GM12878 (cell line): ENCODE measurements around the gene NBPF26. TPM values are rescaled to one million over a fixed set of nuclear protein-coding genes. Genes with fewer than 3 reads are reported as not detected.
"Not testable (repeated sequence)": the region's sequence is repeated elsewhere in the genome, so short reads cannot be mapped to it uniquely, and the experiment has no call there.

Experiments
- ATAC-seq: fragments of 200-7000 bp; cut with Tn5 transposase; 3 replicates; pipeline ENCODE4 v1.9.1; 2020; ENCODE audit warnings: mild to moderate bottlenecking, moderate library complexity
- BruUV-seq: library from RNA; stranded (reverse); fragments of 400-500 nt; replicated peaks from 2 replicates; lab custom pipeline; 2021; lab: Mats Ljungman, UMichigan
- CTCF ChIA-PET: fragments of 300-600 bp; sonication (Branson Sonifier 250); formaldehyde crosslinking; extraction: SDS; loops from one replicate; lab custom pipeline; 2021; ENCODE audit warnings: inconsistent platforms; lab: Yijun Ruan, JAX
- POLR2A ChIA-PET: fragments of 350-600 bp; formaldehyde crosslinking; extraction: SDS; loops from one replicate; lab custom pipeline; 2021; ENCODE audit warnings: inconsistent platforms; lab: Charles Lee
- RAD21 ChIA-PET: fragments of 300-600 bp; sonication (Branson Sonifier 250); formaldehyde crosslinking; loops from one replicate; lab custom pipeline; 2023; ENCODE audit warnings: antibody characterized with exemption; ENCODE audit not compliant: unreplicated experiment; lab: Charles Lee
- SMC1A ChIA-PET: fragments of 300-600 bp; sonication (Branson Sonifier 250); formaldehyde crosslinking; loops from one replicate; lab custom pipeline; 2023; ENCODE audit not compliant: unreplicated experiment, uncharacterized antibody; lab: Charles Lee
- DNase-seq: peaks from one replicate; pipeline ENCODE4 v3.0.0-alpha.2; 2011; ENCODE audit warnings: low read depth, low spot score
- FAIRE-seq: peaks from 3 replicates; lab custom pipeline; 2011; peaks lifted over from hg19 to GRCh38; lab: Jason Lieb, UNC
- H2AFZ ChIP-seq: 2 replicates; pipeline ENCODE4 v1.6.0; 2011; ENCODE audit warnings: low read depth, low read length, control low read depth; ENCODE audit not compliant: control insufficient read depth
- H3K27ac ChIP-seq: 2 replicates; pipeline ENCODE4 v1.5.1; 2011; ENCODE audit warnings: control low read depth; ENCODE audit not compliant: control insufficient read depth, insufficient read depth
- H3K27me3 ChIP-seq, 2 experiments: replicated peaks in 1 of 2; 2 replicates each; pipeline versions ENCODE4 v1.6.0 to v1.6.1; 2011; ENCODE audit warnings: low read length in 1 of 2; ENCODE audit not compliant: control insufficient read depth in 2 of 2, insufficient read depth in 2 of 2
- H3K36me3 ChIP-seq, 2 experiments: 2 replicates each; pipeline ENCODE4 v1.5.1; 2011; ENCODE audit warnings: low read length in 1 of 2; ENCODE audit not compliant: control insufficient read depth in 2 of 2, insufficient read depth in 2 of 2
- H3K4me1 ChIP-seq: 2 replicates; pipeline ENCODE4 v1.6.1; 2011; ENCODE audit warnings: mild to moderate bottlenecking, low read length, moderate library complexity, mixed read lengths; ENCODE audit not compliant: control insufficient read depth, insufficient read depth
- H3K4me2 ChIP-seq: 2 replicates; pipeline ENCODE4 v1.6.0; 2011; ENCODE audit warnings: control low read depth; ENCODE audit not compliant: control insufficient read depth, insufficient read depth
- H3K4me3 ChIP-seq: fragments of 200-600 bp; sonication (generic); 2 replicates; pipeline ENCODE4 v1.5.1; 2016
- H3K79me2 ChIP-seq: 2 replicates; pipeline ENCODE4 v1.6.0; 2011; ENCODE audit warnings: low read length; ENCODE audit not compliant: control insufficient read depth, insufficient read depth
- H3K9ac ChIP-seq: 2 replicates; pipeline ENCODE4 v1.8.0; 2011; ENCODE audit warnings: low read length, control low read depth, mixed read lengths; ENCODE audit not compliant: control insufficient read depth, insufficient read depth
- H3K9me3 ChIP-seq: replicated peaks from 3 replicates; pipeline ENCODE4 v1.5.1; 2011; ENCODE audit warnings: mild to moderate bottlenecking, low read length; ENCODE audit not compliant: control insufficient read depth, insufficient read depth
- H4K20me1 ChIP-seq: 2 replicates; pipeline ENCODE4 v1.6.0; 2011; ENCODE audit not compliant: control insufficient read depth, insufficient read depth
- RAD21 ChIP-seq: IDR thresholded peaks from 2 replicates; pipeline ENCODE4 v1.6.1; 2011; ENCODE audit warnings: mild to moderate bottlenecking, low read depth, low read length, moderate library complexity; ENCODE audit not compliant: insufficient read depth
- WGBS: methylation state at CpG from one replicate; pipeline ENCODE4 v1.1.6; 2016; ENCODE audit warnings: low lambda C conversion rate; ENCODE audit not compliant: insufficient replicate concordance, insufficient coverage; ENCODE audit errors: missing lambda C conversion rate; 5-methylcytosine and 5-hydroxymethylcytosine counted together
- in situ Hi-C: fragments of 300-500 bp; cut with MboI; formaldehyde crosslinking; loops from 9 replicates; pipeline ENCODE4 v1.14.3; 2018; ENCODE audit warnings: mixed read lengths
- intact Hi-C: fragments of 100-400 bp; cut with micrococcal nuclease; formaldehyde crosslinking; loops from one replicate; pipeline ENCODE4 v1.14.2; 2022; ENCODE audit not compliant: unreplicated experiment
- polyA plus RNA-seq, 11 experiments: library from polyadenylated mRNA; depleted of rRNA in 4 of 11; unstranded in 6 of 11; stranded (reverse) in 5 of 11; fragments of >200 nt; fragmentation: Nextera tagmentation in 4 of 11; fragmentation: Illumina TruSeq in 1 of 11; extraction: Ambion mirVana in 4 of 11; extraction: Trizol in 1 of 11; gene quantifications; 1 replicate in 1 of 11; 2 replicates in 10 of 11; pipeline versions ENCODE4 v1.2.1 to v1.2.3, GENCODE V29; 2011 to 2016; ENCODE audit warnings: inconsistent platforms in 2 of 11, missing spikeins in 2 of 11, low read depth in 1 of 11
- total RNA-seq, 4 experiments: library from RNA; depleted of rRNA in 3 of 4; stranded (reverse); fragments of >200 nt in 3 of 4; fragmentation: Illumina TruSeq in 1 of 4; extraction: Trizol in 1 of 4; gene quantifications; 2 replicates each; pipeline versions ENCODE4 v1.2.1 to v1.2.3, GENCODE V29; 2013 to 2021
- TF ChIP-seq, protein P1 (sequence below), 3 experiments: IDR thresholded peaks in 2 of 3; conservative IDR thresholded peaks in 1 of 3; 2 replicates each; pipeline ENCODE4 v1.5.1; 2011; ENCODE audit warnings: low read depth in 3 of 3, low read length in 3 of 3, mild to moderate bottlenecking in 3 of 3, control low read depth in 2 of 3, moderate library complexity in 2 of 3, inconsistent platforms in 1 of 3, mixed read lengths in 1 of 3; ENCODE audit not compliant: control insufficient read depth in 2 of 3, insufficient read depth in 1 of 3; ENCODE audit errors: extremely low read depth in 1 of 3

NBPF26 gene
- total and polyA plus RNA-seq, 10 of the 15 experiments (the other 5 are each of a cell fraction or from before 2014, with no cell fraction given), result 0.21 to 10.7 (median 4.1) TPM

DNA sequence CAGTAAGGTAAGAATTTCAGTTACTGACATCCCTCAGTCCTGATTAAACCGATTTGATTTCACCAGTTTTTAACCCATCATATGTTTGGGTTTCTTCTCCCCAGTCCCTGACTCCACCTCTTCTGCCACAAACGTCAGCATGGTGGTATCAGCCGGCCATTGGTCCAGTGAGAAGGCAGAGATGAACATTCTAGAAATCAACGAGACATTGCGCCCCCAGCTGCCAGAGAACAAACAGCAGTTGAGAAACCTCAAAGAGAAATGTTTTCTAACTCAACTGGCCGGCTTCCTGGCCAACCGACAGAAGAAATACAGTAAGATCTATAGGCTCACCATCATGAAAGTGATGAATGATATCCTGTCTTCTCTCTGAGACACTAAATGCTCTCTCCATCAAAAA lies 81.7 kb downstream of the NBPF26 start:
- ATAC-seq, SMC1A ChIA-PET: not testable (repeated sequence)

DNA sequence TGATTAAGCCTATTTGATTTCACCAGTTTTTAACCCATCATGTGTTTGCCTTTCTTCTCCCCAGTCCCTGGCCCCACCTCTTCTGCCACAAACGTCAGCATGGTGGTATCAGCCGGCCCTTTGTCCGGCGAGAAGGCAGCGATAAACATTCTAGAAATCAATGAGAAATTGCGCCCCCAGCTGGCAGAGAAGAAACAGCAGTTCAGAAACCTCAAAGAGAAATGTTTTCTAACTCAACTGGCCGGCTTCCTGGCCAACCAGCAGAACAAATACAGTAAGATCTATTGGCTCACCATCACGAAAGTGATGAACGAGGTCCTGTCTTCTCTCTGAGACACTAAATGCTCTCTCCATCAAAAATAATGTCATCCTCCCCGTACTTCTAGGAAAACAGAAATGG lies 88.1 kb downstream of the NBPF26 start:
- H4K20me1 ChIP-seq, ATAC-seq, H3K36me3 ChIP-seq, H3K4me2 ChIP-seq, H3K4me3 ChIP-seq, H3K9me3 ChIP-seq, FAIRE-seq, H3K4me1 ChIP-seq, intact Hi-C loops, RAD21 ChIA-PET, H3K79me2 ChIP-seq, H2AFZ ChIP-seq, BruUV-seq, CTCF ChIA-PET, H3K9ac ChIP-seq, DNase-seq, H3K27ac ChIP-seq: not testable (repeated sequence)
- 11% methylated on average over 10 of the region's 10 CpGs for WGBS
- SMC1A ChIA-PET, result interaction anchor here (0.6 kb wide), 1 partner anchor 709 kb away, joined by 3 read pairs; no protein-coding TSS in a partner anchor
- TF ChIP-seq, protein P1, sequence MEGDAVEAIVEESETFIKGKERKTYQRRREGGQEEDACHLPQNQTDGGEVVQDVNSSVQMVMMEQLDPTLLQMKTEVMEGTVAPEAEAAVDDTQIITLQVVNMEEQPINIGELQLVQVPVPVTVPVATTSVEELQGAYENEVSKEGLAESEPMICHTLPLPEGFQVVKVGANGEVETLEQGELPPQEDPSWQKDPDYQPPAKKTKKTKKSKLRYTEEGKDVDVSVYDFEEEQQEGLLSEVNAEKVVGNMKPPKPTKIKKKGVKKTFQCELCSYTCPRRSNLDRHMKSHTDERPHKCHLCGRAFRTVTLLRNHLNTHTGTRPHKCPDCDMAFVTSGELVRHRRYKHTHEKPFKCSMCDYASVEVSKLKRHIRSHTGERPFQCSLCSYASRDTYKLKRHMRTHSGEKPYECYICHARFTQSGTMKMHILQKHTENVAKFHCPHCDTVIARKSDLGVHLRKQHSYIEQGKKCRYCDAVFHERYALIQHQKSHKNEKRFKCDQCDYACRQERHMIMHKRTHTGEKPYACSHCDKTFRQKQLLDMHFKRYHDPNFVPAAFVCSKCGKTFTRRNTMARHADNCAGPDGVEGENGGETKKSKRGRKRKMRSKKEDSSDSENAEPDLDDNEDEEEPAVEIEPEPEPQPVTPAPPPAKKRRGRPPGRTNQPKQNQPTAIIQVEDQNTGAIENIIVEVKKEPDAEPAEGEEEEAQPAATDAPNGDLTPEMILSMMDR (IDR thresholded peaks at IDR 0.05 in 2 of 3, conservative IDR thresholded peaks at IDR 0.05 in 1 of 3; ENCODE audit: control insufficient read depth in 2 of 3, extremely low read depth in 1 of 3, insufficient read depth in 1 of 3, low read depth in 3 of 3, low read length in 3 of 3), result peak in 2 of 3 experiments; percentile 8 to 25; a peak in 1 of 6 replicates
- TF ChIP-seq RAD21, result 0 out of 2 replicates have a peak, but pooled peaks have one; percentile 2
- TF ChIP-seq, all 136 proteins: peak for 2; not testable (repeated sequence) for 134
- POLR2A ChIA-PET, H3K27me3 ChIP-seq, in situ Hi-C loops: not testable (repeated sequence)

More for the DNA sequence above, 81.7 kb downstream of the NBPF26 start:
- H3K4me3 ChIP-seq, H3K27me3 ChIP-seq, CTCF ChIA-PET, H4K20me1 ChIP-seq: not testable (repeated sequence)
- TF ChIP-seq, protein P1 (IDR thresholded peaks at IDR 0.05 in 2 of 3, conservative IDR thresholded peaks at IDR 0.05 in 1 of 3; ENCODE audit: control insufficient read depth in 2 of 3, extremely low read depth in 1 of 3, insufficient read depth in 1 of 3, low read depth in 3 of 3, low read length in 3 of 3), result 0 out of 6 replicates have a peak, but pooled peaks of 1 of the 3 experiments have one; percentile 4
- TF ChIP-seq, all 136 proteins: peak for 1; not testable (repeated sequence) for 135
- H3K4me1 ChIP-seq, POLR2A ChIA-PET, FAIRE-seq, RAD21 ChIA-PET, H3K79me2 ChIP-seq, in situ Hi-C loops, DNase-seq, H3K4me2 ChIP-seq, intact Hi-C loops, H3K9ac ChIP-seq, H3K27ac ChIP-seq, H2AFZ ChIP-seq, BruUV-seq, H3K9me3 ChIP-seq, H3K36me3 ChIP-seq: not testable (repeated sequence)
- 75% methylated on average over 7 of the region's 7 CpGs for WGBS

DNA sequence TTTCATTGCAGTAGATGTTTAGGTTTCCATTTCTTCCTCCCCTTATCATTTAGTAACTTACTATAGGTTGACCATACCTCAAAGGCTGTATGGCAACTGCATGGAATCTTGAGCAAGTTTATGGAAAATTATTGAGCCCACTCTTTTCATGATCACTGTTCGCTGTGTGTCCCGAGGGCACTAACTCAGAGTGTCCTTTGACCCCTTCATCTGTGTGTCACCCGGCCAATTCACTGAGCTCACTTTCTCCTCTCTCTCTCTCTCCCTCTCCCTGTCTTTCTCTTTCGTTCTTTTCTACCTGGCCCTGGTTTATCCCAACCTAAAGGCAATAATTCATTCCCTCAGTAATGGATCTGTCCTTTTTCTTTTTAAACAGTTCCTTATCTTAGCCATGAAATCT lies 101.3 kb downstream of the NBPF26 start:
- CTCF ChIA-PET, H3K27me3 ChIP-seq, H3K27ac ChIP-seq, BruUV-seq, intact Hi-C loops, H2AFZ ChIP-seq, SMC1A ChIA-PET, H3K9me3 ChIP-seq, H3K36me3 ChIP-seq, POLR2A ChIA-PET, H3K4me3 ChIP-seq, FAIRE-seq, in situ Hi-C loops, H3K4me2 ChIP-seq, H3K79me2 ChIP-seq, ATAC-seq, H3K4me1 ChIP-seq, H4K20me1 ChIP-seq, H3K9ac ChIP-seq, RAD21 ChIA-PET, DNase-seq: not testable (repeated sequence)
- WGBS, result 89% methylated on average over 3 of the region's 4 CpGs
